ENCODE data around the gene AIFM3. TPM values are rescaled to one million over a fixed set of nuclear protein-coding genes. Genes with fewer than 3 reads are reported as not detected.

AIFM3 gene
- total RNA-seq, 2 donors from 2014 or later, result 1.4 to 1.8 TPM

DNA sequence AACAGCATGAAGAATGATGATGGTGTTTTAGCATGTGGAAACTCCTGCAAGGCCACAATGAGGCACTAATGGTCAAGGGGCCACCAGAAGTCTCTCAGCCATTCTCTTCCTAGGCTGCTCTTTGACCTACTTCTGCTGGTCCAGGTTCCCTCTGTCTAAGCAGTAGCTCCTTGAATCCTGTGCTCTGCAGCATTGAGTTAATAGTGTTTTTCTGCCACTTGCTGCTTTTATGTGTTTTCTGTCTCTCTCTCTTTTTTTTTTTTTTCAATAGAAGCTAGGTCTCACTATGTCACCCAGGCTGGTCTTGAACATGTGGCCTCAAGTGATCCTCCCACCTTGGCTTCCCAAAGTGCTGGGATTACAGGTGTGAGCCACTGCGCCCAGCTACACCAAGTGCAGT is 20.1 kb upstream of the AIFM3 start:
- Histone ChIP-seq H3K9me3 (no peaks in the 10 kb centered on the region), H3K4me1 (replicated peaks) (no peaks in the 10 kb centered on the region), H3K27me3 (replicated peaks; ENCODE audit: insufficient read depth) (no peaks in the 10 kb centered on the region), H3K4me3 (no peak overlapping the region), H3K27ac (no peak overlapping the region), H3K36me3 (peaks cover 0 to 3% of the 10 kb centered on the region in 2 donors)
- WGBS, result 100% methylated on average over 1 of the region's 1 CpG
- no peak for DNase-seq (ENCODE audit: low spot score)
- TF ChIP-seq POLR2A (IDR thresholded peaks at IDR 0.05), result no peak
- TF ChIP-seq, protein P1, sequence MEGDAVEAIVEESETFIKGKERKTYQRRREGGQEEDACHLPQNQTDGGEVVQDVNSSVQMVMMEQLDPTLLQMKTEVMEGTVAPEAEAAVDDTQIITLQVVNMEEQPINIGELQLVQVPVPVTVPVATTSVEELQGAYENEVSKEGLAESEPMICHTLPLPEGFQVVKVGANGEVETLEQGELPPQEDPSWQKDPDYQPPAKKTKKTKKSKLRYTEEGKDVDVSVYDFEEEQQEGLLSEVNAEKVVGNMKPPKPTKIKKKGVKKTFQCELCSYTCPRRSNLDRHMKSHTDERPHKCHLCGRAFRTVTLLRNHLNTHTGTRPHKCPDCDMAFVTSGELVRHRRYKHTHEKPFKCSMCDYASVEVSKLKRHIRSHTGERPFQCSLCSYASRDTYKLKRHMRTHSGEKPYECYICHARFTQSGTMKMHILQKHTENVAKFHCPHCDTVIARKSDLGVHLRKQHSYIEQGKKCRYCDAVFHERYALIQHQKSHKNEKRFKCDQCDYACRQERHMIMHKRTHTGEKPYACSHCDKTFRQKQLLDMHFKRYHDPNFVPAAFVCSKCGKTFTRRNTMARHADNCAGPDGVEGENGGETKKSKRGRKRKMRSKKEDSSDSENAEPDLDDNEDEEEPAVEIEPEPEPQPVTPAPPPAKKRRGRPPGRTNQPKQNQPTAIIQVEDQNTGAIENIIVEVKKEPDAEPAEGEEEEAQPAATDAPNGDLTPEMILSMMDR (IDR thresholded peaks at IDR 0.05), result no peak
- TF ChIP-seq POLR2AphosphoS5 (IDR thresholded peaks at IDR 0.05), result no peak
- intact Hi-C loops (cut with DNase I), result no loop called here

DNA sequence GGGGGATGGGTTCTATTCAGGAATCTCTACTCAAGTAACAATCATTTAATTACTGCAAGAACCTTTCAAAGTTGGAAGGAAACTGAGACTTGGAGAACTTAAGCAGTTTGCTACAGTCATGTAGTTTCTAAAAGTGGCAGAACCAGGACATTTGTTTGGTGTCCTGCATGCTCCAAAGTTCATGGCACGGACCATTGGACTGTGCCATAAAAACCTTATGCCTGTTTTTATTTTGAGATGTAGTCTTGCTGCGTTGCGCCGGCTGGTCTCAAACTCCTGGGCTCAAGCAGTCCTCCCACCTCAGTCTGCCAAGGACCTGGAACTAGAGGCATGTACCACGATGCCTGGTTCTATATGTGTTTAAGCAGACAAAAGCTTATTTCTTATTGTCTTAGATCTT is 18.6 kb upstream of the AIFM3 start:
- intact Hi-C loops (cut with DNase I), result no loop called here
- no peaks in the 10 kb centered on the region for H3K9me3 ChIP-seq

DNA sequence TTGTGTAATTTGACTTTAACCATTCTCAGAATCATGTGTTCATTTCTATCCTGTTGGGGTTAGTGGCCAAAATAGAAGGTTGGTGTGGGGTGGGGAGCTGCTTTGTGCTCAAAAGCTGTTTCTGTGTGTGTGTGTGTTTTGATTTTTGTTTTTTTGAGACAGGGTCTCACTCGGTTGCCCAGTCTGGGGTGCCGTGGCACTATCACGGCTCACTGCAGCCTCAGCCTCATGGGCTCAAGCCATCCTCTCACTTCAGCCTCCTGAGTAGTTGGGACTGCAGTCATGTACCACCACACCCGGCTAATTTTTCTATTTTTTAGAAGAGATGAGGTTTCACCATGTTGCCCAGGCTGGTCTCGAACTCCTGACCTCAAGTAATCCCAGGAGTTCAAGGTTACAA is 18.1 kb upstream of the AIFM3 start:
- Histone ChIP-seq H3K27me3 (replicated peaks; ENCODE audit: insufficient read depth) (no peaks in the 10 kb centered on the region), H3K36me3 (peaks cover 0 to 3% of the 10 kb centered on the region in 2 donors), H3K4me3 (no peak overlapping the region), H3K9me3 (no peaks in the 10 kb centered on the region), H3K4me1 (replicated peaks) (peaks cover 4% of the 10 kb centered on the region), H3K27ac (no peak overlapping the region)
- no peak for DNase-seq (ENCODE audit: low spot score)
- intact Hi-C loops (cut with DNase I), result no loop called here
- TF ChIP-seq, protein P1 (IDR thresholded peaks at IDR 0.05), result no peak
- no peak for TF ChIP-seq POLR2A (IDR thresholded peaks at IDR 0.05)
- no peak for TF ChIP-seq POLR2AphosphoS5 (IDR thresholded peaks at IDR 0.05)
- WGBS, result 84% methylated on average over 5 of the region's 5 CpGs

More for the DNA sequence above, 18.6 kb upstream of the AIFM3 start:
- Histone ChIP-seq H3K36me3 (peaks cover 0 to 3% of the 10 kb centered on the region in 2 donors), H3K4me1 (replicated peaks) (peaks cover 4% of the 10 kb centered on the region), H3K27me3 (replicated peaks; ENCODE audit: insufficient read depth) (no peaks in the 10 kb centered on the region), H3K4me3 (no peak overlapping the region), H3K27ac (no peak overlapping the region)
- DNase-seq (ENCODE audit: low spot score), result no peak
- 90% methylated on average over 5 of the region's 5 CpGs for WGBS
- TF ChIP-seq POLR2AphosphoS5 (IDR thresholded peaks at IDR 0.05) (no peak), POLR2A (IDR thresholded peaks at IDR 0.05) (no peak)
- TF ChIP-seq, protein P1 (IDR thresholded peaks at IDR 0.05), result no peak

DNA sequence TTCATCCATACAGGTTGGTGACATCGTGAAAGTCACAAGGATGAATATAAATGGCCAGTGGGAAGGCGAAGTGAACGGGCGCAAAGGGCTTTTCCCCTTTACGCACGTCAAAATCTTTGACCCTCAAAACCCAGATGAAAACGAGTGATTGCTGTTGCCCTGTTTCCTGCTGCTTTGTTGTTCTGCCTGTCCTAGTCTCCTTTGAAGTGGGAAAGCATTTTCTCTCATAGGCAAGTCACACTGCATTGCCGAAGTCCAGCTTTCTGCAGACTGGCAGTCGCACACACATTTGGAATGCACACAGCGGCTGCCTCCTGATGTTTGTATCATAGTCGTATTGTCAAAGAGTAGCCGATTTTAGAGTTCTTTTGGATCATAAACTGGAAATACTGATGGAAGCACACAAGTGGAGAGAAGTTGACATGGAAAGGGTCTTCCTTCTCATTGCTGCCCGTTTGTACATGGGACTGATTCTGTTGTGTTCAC is 17.3 kb upstream of the AIFM3 start:
- peaks cover 4% of the 10 kb centered on the region for H3K4me1 ChIP-seq (replicated peaks)
- peaks cover 0 to 3% of the 10 kb centered on the region in 2 donors for H3K36me3 ChIP-seq
- no peak overlapping the region for H3K27ac ChIP-seq
- no peaks in the 10 kb centered on the region for H3K27me3 ChIP-seq (replicated peaks; ENCODE audit: insufficient read depth)
- intact Hi-C loops (cut with DNase I), result loop anchor here (10.0 kb wide), 1 partner anchor 45 kb away; no protein-coding TSS in a partner anchor
- no peaks in the 10 kb centered on the region for H3K9me3 ChIP-seq
- TF ChIP-seq, protein P1 (IDR thresholded peaks at IDR 0.05), result no peak
- TF ChIP-seq POLR2A (IDR thresholded peaks at IDR 0.05) (no peak), POLR2AphosphoS5 (IDR thresholded peaks at IDR 0.05) (no peak)
- H3K4me3 ChIP-seq, result no peak overlapping the region
- no peak for DNase-seq (ENCODE audit: low spot score)
- WGBS, result 65% methylated on average over 13 of the region's 13 CpGs
